GM19372 (cell line): ENCODE data around the gene IFNGR1.
"Not testable (repeated sequence)": the region's sequence is repeated elsewhere in the genome, so short reads cannot be mapped to it uniquely, and the experiment has no call there.

Experiments
- ATAC-seq: cut with Tn5 transposase; IDR thresholded peaks from one replicate; pipeline ENCODE4 v1.9.1; 2021; ENCODE audit warnings: mild to moderate bottlenecking, low read depth, moderate library complexity; ENCODE audit not compliant: unreplicated experiment

Gene IFNGR1

DNA sequence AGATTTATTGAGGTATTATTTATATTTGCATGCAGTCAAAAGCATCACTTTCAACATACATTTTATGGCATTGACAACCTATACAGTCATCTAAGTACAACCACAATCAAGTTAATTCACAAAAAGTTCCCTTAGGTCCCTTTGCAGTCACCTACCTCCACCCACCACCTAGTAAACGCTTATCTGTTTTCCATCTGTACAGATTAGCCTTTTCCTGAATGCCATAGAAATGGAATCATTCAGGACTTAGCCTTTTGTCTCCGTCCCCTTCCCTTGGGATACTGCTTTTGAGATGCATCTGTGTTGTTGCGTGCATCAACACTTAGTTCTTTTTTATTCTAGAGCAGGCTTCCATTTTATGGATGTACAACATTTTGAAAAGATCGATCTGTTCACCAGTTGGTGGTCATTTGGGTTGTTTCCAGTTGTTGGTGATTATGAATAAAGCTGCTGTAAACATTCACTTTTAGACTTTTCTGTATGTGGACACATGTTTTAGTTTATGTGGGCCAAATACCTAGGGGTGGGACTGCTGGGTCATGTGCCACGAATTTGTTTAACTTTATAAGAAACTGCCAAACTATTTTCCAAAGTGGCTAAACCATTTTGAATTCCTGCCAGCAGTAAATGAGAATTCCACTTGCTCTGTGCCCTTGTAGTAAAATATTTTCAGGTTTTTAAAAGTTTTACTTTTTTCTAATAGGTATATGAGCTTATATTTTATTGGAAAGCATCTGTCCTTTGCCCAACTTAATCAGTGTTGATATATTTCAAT is 17.6 kb upstream of the IFNGR1 start:
- no peak for ATAC-seq

DNA sequence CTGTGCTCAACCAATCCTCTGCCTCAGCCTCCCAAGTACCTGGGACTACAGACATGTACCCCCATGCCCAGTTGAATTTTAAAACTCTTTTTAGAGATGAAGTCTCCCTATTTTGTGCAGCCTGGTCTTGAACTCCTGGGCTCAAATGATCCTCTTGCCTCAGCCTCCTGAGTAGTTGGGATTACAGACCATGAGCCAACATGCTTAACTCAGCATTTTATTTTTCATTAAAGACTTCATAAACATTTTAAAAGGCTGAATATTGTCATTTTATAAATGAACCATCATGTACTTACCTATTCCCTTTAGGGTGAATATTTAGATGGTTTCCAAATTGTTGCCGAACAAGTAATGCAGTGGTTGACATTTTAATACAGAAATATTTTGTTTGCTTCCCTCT is 16.5 kb upstream of the IFNGR1 start:
- no peak for ATAC-seq

DNA sequence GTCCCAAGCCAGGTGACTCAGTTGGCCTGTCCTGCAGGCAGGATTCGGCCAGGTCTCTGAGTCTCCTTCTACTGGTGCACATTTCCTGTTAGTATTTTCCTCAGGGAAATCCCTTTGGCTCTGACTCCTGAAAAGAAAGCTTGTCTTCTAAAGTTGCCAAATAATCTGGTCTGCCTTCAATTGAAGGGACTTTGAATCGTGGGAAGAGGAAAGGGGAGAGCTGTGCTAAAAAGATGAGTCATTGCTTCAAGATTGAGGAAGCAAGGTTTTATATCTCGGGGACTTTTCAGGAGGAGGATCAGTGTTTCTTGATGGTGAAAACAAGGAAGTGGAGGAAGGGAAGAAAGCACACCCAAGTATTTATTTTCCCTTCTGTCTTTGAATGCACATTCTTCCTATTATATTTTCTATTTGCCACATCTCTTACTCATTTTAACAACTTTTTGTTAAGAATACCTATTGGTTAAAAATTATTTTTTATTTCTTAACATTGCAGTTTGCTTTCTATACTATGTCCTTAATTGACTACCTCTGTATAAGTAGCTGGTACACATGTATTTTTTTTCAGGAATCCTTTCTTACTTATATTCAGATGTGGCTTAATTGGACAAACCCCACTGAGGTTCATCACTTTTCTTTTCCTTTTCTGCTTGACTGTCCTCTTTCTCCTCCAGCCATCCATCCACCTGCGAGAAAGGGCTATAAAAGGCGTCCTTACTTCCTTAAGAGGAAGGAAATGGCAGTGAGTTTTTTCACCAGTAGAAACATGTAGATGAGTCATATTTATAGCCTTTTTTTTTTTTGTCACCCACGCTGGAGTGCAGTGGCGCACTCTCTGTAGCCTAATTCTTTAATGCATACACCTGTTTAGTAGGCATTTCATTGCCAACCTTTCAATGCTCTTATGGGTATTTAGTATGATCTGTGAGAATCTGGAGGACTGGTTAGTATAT is 15.0 kb upstream of the IFNGR1 start:
- ATAC-seq: no peak

DNA sequence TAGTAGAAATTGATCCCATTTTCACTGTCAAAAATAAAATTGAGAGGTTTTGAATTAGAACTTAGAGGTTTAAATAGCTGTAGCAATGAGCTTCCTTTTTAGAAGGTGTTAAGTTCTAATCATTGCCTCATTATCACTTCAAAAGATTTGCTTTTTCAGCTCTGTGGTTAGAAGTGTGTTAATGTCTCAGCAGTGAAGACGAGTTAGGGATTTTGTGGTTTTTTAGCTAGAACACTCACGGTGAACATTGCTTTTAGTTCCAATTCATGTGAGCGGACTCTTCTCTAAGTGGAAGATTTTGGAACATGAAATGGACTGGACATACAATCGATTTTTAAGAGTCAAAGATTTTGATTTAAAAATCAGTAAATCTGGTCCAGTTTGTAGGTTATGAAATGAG is 12.7 kb upstream of the IFNGR1 start:
- no peak for ATAC-seq

DNA sequence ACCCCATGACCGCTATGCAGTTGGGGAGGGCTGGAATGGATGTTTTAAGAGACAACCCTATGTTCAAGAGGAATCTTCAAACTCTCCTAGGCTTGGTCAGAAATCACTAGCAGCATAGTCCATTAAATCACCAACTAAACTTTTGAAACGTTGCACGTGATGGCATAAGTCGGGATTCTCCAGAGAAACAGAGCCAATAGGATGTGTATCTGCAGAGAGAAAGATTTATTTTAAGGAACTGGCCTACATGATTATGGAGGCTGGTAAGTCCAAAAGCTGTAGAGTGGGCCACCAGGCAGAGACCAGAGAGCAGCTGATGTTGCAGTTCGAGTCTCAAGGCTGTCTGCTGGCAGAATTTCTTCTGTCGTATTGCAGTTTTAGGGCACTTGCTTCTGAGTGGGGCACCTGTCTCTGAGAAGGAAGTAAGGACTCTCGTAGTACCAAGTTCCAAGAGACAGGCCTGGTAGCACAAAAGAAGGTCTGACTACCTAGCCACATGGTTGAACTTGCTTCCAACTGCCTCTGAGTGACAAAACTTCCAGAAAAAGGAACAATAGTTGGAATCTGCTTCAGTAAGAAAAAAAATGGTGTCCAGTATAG is 11.9 kb upstream of the IFNGR1 start:
- ATAC-seq: no peak

DNA sequence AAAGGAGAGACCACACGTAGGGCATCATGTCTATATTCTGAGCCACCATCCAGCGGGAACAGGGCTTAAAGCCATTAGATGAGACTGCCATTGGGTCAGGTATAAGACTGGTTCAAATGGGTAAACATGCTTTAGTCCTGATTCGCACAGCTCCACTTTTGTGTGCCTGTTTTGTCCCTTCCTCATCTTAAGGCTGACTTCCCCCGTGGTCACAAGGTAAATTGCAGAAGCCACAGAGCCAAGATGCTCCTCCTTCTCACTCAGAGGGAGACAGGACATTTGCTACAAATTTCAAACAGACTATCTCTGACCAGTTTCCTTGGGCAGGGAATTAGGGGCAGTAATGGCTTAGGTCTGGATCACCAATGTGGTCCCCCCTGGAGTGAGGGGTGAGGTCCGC is 11.4 kb upstream of the IFNGR1 start:
- no peak for ATAC-seq

DNA sequence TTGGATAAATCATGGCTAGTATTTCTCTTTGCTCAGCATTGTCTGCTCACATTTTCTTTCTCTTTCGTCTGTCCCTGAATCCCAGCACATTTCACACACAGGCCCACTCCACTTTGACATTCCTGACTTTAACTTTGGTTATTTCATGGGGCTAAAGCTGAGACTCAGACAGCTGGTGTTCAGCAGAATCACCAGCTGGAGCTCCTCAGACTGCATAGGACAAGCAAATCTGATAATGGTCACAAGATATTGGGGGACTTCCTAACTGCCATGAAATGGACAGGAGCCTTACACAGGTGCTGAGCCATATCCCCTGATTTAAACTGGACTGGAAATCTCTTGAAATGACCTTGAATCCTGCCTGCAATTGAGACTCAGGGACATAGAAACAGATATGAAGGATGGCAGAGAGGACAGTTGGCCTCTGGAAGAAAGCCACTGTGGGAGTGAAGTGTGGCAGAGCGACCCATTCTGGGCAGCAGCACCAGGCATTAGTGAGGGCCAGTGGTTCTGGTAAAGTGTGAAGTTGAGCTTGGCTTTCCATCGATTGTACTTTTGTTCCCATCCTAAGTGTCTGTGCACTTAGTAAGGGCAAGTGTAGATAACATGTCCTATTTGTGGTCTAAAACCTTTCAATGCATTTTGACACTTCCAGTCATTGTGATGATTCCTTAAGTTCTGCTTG is 10.0 kb upstream of the IFNGR1 start:
- ATAC-seq: no peak

DNA sequence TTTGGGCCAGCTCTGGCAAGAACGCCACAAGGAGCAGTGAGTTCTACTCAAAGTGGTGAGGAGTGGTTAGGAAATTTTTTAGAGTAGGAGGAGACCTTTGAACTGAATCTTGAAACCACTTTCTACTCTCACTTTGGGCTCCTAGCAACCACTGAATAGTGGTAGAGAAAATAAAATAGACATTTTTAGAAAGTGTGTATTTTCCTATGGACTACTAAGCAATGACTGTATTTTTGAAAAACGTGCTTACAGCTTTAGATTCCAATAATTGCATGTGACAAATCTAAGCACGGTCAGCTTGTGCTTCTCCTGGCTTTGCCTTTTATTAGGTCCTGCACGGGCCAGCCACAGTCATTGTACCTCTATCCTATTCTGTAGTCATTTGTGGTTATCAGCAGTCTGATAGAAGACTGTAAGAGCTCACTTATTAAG is 8.7 kb upstream of the IFNGR1 start:
- peak; percentile 59 for ATAC-seq

DNA sequence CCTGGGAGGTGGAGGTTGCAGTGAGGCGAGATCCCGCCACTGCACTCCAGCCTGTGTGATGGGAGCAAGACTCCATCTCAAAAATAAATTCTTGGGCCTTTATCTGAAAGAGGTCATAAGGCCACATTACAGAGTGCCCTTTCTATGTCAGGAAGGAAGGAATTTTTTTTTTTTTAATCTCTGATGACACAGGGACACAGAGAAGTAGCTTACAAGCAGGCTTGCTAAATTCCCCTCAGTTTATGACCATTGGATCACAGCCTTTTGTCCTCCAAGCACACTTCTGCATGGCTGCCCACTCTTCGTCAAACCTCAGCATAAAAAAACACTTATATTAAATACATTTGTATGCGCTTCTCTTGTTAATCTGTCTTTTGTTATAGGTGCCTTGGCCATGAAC is 7.5 kb upstream of the IFNGR1 start:
- no peak for ATAC-seq

DNA sequence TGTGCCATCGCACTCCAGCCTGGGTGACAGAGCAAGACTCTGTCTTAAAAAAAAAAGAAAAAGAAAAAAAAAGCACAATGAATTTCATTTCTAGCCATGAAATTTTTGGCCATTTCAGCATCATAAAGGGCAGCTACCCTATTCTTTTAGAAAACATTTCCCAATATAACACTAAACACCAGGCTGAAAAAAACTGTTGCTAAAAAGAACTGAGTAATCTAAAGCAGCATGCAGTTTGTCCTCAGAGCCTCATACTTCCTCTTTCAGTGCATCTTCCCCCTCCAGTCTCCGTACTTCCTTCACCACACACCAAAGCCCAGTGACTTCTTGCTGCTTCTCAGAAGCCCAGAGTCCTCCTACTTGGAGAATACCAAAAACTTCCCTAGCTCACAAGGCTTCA is 5.6 kb upstream of the IFNGR1 start:
- ATAC-seq: peak; percentile 55

DNA sequence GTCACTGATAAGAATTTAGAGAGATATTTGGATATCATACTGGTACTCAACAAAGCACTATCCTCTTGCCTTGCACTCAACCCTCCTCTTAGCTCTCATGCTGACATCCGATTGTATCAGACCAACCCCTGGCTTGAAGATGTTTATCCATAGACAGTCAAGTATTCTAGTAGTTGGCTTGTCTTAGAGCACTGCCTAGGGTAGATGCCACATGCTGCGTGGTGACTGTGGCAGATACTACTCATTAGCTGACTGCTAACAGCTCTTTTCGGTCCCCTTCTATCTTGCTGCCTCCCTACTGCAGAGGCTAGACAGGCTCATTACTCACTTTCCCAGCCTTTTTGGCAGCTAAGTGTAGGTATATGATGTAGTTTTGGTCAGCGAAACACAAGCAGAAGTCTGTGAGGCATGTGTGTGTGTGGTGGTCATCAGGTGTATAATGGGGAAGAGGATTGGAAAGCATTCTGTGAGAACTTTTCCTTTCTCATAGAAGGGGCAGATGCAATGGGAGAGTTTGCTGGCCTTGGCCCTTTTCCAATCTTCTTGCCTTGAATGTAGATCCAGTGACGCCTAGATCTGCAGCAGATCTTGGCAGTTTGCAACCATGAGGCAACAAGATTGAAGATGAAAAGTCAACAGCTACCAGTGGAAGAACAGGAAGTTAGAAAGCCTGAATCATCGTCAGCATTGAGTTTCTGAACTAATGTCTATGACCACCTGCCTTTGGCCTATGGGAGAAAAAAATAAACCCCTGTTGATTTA is 4.4 kb upstream of the IFNGR1 start:
- ATAC-seq: no peak

DNA sequence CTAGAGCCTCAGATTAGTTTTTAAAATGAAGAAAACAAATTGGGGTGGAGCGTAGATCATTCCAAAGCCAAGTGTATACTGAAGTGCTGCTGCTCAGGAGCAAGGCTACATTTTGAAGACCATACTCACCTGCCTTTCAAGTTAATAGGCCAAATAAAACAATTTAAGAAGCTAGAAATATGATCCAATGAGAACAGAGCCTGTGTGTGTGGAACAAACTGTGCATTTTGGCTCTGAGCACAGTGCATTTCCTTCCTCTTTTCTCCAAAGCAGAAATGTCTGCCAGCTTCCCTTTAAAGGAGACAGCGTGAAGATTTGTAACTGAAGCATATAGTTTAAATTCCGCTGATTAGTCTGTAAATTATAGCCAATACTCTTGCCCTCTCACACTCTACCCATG is 3.2 kb upstream of the IFNGR1 start:
- no peak for ATAC-seq

DNA sequence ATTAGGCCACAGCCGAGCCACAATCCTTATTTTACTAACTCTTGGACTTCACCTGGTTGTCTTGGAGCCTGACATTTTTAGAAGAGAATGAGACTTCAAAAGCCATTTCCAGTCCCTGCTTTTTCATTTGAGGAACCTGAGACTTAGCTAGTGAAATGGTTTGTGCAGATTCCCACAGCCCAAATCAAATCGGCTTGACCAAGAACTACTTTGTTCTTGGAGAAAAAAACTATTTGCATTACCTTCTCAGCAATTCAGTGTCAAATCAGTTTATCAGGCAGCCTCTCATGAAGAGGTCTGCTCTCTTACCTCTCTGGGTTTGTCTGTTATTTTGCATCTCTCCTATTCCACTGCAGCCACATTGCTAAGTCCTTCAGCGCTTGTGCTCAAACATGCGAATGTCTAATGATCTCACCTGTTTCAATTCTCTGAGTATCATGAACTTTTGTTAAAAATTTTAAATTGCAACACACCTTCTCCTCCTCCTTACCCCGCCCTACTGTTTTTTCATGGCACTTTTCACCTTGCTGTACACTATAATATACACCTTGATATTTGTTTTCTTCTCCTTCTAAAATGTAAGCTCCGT is 573 bp upstream of the IFNGR1 start:
- no peak for ATAC-seq

DNA sequence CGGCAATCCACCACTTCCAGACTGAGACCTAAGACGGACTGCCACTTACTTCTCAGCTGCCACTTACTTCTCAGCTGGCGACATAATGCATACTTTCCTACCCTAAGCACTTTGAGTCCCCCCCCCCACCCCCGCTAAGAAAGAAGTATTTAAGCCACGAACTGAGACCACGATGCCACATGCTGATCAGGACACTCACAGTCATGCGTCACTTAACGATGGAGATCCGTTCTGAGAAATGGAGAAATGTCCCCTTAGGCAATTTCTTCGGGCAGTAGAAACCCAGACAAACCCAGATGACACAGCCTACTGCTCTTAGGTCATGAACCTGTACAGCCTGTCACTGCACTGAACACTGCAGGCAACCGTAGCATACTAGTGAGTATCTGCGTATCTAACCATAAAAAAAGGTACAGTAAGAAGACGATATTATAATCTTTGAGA is 690 bp downstream of the IFNGR1 start:
- no peak for ATAC-seq

DNA sequence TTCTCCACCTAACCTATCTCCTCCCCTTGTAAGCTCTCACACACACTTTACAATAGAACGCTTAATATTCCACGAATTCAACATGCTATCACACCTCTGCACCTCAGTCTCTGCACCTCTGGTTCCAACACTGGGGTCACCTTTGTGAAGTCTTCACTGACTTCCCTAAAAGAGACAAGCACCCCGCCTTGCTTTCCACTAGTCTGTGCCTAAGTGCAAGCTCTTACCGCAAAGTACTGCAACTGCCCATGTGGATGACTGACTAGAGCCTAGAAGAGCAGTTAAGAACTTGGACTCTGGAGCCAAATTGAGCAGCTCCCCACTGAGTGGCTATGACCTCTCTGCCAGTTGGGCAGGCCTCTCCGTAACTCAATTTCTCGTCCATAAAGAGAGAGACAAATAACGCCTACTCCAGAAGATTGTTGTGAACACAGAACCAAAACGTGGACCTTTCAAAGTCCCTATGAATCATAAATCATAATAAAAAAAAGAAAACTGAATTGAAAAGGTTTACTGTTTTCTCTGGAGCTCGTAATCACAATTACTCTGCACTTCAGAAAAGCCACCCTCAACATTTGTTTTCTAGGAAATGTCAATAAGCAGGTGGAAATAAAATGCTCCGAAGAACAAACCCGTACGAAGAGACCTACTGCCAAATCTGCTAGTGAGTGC is 1.2 kb downstream of the IFNGR1 start:
- ATAC-seq: no peak

DNA sequence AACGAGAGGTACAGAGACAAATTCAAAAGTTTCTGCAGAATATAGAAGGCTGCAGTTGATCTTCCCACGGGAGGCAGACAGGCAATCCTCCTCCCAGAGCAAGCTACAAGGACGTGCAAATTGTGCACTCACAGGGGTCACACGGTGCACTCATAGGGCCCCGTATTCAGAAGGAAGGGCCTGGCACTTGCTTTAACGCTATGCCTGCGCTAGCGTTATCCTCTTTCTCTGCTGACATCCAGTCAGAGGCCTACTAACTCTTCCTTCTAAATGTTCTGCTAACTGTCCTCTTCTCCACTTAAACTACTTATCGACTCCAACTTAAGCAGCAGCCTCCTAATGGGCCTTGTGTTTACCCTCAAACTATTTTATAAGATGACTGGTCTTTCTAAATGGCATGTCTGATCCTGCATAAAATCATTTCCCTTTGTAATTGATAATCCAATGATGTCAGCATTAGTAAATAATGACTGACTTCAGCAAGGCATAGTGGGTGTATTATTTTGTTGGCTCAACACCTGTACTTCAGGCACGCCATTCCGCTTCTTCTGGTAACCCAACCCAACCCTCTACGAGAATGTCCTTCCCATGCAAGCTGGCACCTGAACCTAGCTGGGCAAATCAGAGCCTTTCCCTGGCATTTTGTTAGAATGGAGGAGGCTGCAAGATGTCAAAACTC is 2.2 kb downstream of the IFNGR1 start:
- no peak for ATAC-seq

DNA sequence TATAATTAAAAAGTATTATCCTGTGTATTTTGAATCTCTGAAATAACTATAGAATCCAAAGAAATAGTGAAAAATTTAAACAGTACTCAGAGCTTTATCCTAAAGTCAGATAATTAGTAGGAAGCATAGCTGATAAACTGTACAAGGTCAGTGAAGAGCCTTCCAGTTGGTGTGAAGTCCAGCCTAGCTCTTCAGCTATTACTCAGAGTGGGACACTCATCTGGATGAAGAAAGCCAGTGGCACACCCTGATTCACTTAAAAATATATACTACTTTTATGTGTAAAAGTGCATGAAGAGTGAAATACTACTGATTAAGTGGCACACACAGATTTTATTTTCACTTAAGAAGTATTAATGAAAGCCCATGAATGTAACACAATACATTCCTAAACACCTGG is 3.1 kb downstream of the IFNGR1 start:
- no peak for ATAC-seq

DNA sequence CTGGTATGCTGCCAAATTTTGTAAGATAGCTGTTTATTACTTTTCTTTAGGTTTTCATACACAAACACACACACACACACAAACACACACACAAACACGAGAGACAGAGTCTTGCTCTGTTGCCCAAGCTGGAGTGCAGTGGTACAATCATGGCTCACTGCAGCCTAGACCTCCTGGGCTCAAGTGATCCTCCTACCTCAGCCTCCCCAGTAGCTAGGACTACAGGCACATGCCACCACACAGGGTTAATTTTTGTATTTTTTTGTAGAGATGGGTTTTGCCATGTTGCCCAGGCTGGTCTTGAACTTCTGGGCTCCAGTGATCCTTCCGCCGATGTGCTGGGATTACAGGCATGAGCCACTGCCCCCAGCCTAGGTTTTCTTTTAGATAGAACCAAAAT is 3.6 kb downstream of the IFNGR1 start:
- ATAC-seq: not testable (repeated sequence)
